22Rv1 (cell line): ENCODE measurements around the gene LZTS3.

Experiments
- CTCF ChIP-seq: fragments of 450-650 bp; IDR thresholded peaks from 2 replicates; pipeline ENCODE4 v1.5.1; 2017; ENCODE audit warnings: mild to moderate bottlenecking
- ZFX ChIP-seq: fragments of 450-650 bp; IDR thresholded peaks from 2 replicates; pipeline ENCODE4 v1.6.1; 2017; ENCODE audit warnings: antibody characterized with exemption, borderline replicate concordance

DNA sequence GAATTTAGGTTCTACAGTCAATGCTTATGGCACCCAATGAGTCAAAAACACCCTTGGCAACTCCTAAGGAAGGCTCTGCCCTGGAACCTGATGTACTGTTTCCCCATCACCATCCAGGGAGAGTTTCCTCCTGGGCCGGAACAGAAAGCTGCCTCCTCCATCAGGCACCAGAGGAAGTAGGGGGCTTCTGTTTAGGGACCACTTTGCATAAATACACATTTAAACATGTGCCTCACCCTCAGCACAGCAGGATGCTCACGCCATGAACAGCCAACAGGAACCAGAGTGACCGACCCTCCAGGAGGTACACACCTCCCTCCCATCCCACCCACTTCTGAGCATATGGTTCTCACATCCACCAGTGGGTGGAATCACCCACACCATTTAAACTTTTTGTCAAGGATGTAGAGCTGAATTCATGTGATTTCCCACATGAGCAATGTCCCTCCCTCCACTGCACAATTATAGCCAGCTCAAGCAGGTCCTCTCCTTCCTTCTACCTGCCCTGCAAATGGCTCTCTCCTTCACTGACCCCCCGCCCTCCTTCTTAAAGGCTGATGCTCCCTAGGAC lies 16.3 kb upstream of the LZTS3 start:
- TF ChIP-seq CTCF (no peak), ZFX (no peak)
